CD4-positive, alpha-beta T cell treated with Interleukin-12 subunit alpha and Interleukin-12 subunit beta, for 1 hour (primary cell): ENCODE results near the gene CHN2.

Experiments
- DNase-seq: peaks from one replicate; pipeline ENCODE4 v3.0.0-alpha.2; 2020

The CHN2 gene

DNA sequence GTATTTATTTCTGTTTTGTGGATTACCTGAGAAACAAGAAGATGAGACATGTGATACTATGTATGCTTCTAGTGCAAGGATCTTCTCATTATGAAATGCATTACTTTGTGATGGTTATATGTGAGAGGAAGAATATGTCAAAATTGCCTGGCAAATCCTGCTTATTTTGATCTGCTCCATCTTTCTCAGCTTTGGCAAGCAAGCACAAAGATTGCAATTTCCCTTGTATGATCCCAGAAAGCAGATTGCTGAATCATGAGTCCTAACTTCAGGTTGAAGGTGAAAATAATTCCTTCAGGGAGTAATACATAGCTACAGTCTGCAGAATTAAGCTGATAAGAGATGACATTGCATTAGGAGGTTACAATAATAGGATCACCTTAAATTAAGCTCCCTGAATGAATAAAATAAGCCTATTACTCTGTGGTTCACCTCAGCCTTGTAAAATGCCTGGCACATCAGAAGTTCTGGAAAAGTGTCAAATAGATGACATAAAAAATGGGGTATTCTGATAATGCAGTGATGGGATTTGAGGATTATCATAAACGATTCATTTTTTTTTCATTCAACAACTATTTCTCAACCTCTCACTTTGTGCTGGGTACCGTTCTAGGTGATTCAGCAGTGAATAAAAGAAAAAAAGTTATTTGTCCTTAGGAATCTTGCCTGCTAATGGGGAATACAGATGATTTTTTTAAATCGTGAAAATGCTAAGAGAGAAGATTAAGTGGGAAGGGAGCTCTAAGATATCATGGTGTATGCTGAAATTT lies 120.7 kb downstream of the CHN2 start:
- DNase-seq, result no peak

DNA sequence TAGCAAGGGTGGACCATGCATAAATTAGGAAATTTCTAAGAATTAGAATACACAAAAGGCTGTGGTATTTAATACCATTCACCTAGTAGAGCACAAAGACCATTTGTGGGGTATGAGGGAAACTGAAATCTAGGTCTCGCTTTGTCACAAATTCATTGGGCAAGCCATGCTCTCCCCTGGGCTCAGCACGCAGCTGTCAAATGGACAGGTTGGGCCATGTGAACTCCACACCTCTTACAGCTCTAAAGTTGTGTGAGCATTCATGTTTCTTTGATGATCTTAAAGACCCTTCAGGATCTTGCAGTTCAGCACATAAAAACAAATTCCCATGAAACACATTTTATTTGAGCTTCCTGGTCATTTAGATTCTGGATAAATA lies 121.3 kb downstream of the CHN2 start:
- DNase-seq, result no peak

DNA sequence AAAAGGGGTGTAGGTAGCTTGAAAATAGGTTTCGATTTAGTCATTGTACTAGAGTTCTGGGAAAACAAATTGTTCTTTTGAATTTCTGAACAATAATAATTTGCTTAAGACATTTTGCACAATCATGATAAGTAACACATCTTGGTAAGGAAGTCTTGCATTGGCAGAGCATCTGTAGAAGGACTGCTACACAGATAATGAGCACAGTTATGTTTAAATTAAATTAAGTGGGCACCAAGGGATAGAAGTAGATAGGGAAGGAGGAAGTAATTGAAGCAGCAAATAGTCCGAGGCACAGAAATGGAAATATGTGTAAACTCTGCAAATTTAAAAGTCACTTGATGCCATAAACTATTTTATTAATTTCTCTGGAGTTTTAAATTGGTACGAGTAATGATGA lies 122.4 kb downstream of the CHN2 start:
- no peak for DNase-seq

DNA sequence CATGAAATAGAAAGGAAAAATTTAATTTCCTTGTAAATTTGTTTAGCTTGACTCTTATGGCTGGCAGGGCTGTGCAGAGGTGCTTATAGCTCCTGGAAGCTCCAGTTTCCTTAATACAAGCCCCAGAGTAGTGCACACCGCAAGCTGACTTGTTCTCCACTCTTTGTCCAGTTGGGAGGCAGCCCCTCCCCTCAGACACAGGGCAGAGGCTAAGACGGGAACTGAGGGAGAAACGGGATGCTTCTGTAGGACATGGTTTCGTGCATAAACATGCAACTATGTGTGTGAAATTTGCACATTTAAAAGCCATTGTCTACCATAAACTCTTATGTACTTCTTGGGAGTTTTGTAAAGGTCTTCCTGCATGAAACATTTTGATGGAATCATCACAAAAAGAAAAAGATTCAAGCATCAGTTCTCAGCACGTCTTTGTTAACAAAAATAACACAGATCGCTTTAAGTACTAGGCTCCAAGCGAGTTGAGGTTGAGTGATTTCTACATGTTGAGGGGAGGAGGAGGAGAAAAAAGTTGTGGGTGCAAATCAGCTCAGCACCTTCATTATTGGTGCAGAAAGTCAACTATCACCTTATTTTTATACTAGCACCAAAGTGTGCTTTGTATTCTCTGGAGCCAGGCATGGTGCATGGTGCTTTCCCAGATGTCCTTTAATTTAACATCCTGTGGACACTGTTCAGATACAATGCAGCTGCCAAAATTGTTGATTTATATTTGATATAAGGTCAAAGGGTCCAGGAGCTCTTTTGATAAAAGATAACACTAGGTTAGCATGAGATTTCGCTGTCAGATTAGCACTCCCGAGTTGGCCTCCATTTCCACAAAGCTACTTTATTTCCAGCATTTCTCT lies 124.5 kb downstream of the CHN2 start:
- DNase-seq, result no peak

DNA sequence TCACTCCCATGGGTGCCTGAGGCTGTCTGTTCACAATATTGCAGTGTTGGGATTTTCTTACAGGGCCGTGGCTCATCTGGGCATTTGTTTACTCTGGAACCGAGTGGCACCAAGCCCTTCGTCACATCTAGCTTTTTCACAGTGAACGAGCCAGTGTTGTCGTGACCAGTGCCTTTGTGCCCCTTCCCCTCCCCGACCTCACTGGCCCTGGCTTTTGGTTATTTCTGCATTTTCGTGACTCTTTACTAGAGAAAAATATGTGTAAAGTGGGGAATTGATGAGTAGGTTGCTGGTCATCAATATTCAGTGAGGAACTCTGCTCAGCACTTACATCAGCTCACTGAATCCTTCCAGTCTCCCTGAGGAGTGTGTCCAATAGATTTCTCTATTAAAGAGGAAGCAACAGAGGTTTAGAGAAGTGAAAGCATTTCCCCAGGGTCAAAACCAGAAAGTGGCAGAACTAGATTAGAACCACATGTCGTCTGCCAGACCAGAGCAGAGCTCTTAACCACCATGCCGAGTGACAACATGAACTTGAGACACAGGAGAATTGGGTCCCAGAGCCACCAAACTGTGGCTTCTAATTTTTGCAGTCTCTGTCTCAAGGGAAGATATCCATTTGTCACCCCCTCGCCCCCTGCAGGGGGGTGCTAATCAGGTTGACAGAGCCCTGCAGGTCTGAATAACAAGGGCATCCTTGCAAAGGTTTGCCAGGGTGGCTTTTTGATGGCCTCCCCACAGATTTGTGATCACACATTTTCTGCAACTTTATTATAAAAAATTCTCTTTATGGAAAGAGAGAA lies 125.3 kb downstream of the CHN2 start:
- peak; percentile 7 for DNase-seq

DNA sequence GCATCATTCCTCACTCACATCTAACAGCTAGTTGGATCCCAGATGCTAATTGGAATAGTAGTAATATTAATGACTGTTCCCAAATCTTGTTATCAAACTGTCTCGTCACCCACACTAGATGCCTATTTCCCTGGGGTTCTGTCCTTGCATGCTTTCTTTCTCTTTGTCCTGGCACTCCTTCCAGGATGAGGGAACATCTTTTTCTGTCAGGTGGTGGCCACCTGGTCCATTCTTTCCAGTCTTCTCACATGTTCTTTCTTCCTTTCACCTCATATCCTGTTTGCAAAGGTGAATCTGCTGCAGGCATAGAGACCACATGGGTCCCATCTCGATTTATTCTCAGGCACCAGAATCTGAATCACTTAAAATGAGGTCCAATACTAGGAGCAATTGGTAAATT lies 126.0 kb downstream of the CHN2 start:
- no peak for DNase-seq

DNA sequence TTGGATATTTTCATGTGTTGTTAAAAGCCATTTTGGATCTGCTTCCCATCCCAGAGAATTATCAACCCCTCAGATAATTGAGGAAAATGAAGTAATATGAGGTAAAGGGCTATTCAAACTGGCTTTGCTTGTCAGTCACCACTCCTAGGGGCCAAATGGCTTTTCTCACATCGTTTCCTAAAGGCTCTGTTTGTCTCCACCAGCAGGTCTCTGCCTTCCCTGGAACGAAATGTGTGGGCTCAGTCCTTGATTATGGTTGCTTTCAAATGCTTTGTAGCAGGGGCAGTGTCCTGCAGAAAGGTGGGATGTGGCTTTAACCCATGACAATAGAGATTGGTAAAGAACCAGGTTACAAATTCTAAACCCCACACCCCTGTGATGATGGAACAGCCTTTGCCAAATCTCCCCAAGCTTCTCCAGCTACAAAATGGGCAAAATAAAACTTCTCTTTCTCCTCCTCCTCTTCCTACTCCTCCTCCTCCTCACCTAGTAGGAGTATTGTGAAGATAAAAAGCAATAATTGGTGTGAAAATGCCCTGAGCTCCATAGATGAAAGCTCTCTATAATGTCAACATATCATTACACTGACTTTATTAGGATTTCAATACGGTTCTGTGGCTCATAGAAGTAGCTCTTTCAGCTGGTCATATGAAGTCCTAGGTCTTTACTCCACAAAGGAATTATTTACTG lies 127.6 kb downstream of the CHN2 start:
- DNase-seq, result no peak

DNA sequence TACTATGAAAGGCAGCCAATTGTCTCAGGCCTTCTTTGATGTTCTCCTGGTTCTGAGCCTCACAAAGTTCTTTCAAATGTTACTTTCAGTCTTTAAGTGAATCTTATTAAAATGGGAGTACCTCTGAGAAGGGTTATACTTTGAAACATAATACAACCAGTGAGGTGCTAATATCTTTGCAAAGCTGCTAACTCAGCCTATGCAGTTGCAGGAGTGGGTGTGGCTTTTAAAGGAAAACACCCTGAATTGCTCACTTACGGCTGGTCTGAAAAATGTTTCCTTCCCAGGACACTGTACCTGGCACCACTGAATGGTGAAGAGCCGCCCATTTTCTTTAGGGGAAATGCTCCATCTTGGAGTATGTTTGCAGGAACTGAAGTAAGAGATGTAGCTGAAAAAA lies 130.9 kb downstream of the CHN2 start:
- no peak for DNase-seq

DNA sequence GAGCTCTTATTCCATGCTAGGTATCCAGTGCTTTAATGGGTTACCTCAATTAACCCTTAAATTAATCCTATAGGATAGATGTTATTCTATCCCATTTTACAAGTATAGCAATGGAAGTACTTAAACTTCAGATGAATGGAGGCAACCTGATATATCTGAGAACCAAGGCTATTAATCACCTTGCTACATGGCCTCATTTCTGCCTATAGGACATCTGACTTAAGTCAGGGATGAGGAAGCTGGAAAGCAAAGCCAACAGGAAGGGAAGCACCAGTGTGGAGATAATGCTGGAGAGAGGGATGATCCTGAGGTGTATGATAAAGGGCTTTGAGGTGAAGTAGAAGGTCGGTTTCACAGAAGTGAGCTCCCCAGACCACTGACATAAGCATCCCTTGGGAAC lies 132.3 kb downstream of the CHN2 start:
- no peak for DNase-seq

DNA sequence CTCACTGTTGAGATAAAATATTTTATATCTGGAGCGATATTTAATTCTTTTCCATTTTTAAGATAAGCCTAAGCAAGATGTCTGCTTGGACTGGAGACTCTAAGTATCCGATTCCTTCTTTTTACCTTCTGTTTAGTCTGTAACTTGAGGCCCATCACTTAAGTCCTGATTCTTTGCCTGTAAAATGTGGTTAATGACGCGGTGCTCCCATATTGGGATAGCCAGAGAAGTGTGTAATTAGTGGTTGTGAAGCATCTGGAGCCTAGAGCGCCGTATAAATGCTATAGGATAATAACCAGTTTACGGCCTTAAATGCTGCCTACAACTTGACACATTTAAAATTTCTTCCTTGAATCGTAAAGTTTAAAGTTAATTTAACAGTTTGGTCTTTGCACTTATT lies 132.9 kb downstream of the CHN2 start:
- no peak for DNase-seq

DNA sequence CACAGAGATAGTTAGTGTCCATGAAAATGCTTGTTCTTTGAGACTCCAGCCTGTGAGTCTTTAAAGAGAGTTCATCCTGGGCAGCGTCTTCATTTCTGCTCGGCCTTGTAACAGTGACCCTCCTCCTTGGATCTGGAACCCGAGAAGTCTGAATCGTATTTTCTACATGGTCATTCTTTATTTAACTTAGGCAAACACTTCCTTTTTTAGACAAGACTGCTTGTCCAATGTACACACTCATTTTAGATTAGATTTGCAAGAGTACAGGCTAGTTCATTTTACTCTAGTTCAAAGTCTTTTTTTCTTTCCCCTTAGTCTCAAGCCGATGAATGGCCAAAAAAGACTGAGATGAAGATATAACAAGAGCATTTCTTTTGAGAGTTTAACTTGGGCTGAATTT lies 133.5 kb downstream of the CHN2 start:
- no peak for DNase-seq

DNA sequence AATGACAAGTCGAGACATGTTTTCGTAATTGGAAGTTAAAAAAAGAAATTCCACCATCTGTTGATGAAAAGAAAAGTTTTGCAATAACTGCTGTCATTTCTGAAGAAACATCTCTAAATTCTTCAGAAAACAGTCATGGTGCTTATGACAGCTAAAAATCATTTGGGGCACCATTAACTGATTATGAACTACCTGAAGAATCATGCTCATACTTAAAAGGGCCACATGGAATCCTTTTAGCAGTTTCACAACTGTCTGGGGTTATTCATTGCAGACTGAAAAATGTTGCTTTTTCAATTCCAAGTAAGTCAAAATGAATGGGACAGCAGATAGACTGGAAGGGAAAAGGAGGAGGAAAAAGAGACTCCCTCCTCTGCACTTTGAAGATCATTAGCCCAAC lies 134.2 kb downstream of the CHN2 start:
- DNase-seq, result no peak

DNA sequence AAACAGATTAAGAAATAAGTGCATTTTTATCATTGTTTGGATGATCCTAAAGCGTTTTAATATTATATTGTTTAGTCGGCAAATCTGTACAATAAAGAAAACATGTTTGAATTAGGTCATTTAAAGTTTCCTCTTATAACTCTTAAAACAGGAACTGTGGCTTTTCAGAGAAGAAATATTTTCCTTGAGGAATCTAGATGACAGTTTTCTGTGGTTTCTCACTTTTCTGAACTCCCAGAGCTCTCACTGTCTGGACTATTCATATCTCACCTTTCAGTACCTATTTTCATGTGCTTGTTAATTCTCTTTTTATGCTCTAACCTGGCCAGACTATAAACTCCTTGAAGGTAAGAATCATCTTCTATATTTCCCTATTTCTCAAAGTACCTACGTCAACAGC lies 135.1 kb downstream of the CHN2 start:
- DNase-seq, result no peak

DNA sequence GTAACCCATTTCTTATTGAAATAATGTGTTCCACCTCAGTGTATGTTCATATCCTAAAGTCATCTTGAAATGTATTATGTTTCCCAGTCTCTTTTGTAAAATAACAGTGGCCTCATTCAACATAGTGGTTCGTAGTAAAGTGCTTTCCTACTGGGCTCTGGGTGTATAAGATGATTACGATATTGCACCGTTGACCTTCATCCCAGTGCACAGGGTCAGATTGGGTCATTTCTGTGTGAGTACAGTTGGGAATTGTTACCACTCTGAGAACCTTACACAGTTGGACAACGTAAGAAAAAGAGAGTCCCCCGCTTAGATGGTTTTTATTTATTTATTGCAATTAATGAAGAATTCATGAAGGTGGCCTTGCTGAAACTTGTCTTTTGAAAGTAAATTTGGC lies 135.6 kb downstream of the CHN2 start:
- DNase-seq, result no peak

DNA sequence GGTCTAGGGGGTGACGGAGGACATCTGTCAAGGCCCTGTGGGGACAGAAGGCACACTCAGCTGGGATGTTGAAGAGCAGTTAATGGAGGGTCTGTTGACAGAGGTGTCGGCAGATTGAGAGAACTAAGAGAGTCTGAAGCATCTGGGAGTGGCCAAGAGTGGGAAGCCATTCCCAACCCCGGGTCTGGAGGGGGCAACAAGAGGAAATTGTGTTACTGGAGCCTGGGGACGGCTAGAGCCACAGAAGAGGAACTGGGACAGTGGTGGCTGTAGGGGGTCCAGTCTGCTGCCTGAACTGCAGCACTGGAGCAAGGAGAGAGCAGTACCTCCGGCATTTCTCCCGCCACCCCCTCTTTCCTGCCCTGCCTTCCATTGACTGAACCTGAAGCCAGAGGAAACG lies 136.6 kb downstream of the CHN2 start:
- DNase-seq, result no peak

DNA sequence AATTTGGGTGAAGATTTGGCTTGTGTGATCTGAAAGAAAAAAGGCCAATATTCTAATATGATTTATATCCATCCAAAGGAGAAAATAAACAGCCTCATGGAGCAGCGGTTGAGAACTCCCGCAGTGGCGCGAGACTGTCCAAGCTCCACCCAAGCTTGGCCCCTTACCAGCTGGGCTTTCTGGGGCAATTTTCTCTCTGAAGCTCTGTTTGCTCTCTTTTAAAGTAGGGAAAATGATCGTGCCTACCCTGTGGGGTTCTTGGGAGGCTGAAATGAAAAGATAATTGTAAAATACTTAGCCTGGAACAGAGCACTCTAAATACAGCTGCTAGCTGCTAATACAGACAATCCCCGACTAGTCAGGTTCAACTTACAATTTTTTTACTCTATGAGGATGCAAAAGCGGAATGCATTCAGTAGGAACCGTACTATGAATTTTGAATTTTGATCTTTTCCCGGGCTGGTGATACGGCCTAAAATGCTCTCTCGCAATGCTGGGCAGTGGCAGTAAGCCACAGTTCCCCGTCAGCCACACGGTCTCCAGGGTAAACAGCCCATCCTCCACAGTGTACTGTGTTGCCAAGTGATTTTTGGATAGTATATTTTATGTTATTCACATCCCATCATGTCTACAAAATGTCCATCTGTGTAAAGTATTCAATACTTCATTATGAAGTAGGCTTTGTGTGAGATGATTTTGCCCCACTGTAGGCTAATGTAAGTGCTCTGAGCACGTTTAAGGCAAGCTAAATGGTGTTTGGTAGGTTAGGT lies 137.7 kb downstream of the CHN2 start:
- no peak for DNase-seq

DNA sequence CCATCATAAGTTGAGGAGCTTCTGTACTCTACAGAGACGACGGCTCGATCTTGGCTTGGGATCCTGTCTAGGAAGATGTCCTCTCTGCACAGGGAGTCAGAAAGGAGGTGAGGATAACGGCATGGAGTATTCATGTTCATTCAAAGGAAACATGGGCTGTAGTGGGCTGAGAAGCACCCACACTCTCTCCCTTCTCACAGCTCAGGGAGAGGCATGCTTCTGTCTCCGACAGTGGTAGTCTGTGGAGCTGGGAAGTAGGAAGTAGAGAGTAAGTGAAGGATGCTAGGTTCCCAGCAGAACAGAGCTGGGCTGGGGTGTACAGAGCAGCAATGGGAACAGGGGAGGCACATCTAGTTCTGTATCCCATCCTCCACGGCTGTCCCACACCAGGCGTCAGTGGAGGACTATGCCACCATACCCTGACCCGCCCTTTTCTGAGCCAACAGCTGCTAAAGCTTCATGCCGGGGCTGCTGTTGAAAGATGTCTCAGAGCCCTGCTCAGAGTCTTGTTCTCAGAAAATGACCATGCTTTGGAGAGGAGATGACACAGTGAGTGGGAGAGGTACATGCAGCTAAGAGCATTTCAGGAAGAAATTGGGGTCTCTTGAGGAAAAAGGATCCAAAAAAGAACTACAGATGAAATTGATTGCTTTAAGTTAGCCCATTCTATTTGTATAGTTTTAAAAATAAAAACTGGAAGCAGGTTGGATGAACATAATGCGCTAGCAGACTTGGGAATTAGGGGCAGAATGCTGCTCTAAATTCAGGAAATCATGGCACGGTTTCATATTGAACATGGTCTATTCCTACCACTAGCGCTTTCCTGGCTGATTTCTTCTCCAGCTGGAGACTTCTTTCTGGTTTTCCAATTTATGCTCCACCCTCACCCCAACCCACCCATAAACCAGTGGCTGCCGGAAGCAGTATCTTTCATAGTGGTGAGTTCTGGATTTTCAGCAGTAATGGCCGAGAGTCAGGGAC lies 138.6 kb downstream of the CHN2 start:
- DNase-seq, result no peak

DNA sequence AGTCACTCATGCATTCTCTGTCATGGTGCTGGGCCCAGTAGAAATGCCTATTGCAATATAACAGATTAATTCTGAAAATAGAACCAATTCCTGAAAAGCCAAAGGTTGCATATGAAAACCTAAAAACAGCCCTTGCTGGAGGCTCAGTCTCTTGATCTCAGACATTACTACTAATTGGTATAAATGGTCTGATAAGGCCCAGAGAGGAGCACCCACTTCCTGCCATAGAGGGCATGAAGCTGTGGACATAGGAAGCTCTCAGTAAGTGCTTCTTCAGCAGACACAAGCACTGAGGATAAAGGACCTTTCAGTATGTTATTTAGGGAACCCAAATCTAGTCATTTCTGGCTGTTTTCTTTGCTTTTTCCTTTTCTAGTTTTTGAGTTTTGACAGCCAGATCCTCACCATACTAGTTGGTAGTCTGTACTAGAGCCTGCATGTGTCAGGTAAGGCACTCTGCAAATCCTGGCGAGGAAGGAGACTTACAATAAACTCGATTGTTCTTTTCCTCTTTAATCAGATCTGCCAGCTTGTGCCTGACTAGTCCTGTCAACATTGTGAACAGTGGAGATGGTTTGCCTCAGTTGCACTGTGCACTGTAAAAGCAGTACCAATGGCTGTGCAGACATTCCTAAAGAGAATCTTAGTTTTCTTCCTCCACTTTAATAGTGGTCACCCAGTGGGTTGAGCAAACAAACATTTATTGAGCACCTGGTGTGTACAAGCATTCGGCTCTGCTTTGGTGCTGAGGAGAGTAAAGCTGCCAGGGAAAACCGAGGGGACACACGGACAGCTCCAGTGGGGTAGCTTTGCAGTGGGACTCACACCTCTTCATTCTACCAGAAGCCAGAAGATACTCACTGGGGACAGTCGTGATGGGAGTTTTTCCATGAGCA lies 140.9 kb downstream of the CHN2 start:
- no peak for DNase-seq

DNA sequence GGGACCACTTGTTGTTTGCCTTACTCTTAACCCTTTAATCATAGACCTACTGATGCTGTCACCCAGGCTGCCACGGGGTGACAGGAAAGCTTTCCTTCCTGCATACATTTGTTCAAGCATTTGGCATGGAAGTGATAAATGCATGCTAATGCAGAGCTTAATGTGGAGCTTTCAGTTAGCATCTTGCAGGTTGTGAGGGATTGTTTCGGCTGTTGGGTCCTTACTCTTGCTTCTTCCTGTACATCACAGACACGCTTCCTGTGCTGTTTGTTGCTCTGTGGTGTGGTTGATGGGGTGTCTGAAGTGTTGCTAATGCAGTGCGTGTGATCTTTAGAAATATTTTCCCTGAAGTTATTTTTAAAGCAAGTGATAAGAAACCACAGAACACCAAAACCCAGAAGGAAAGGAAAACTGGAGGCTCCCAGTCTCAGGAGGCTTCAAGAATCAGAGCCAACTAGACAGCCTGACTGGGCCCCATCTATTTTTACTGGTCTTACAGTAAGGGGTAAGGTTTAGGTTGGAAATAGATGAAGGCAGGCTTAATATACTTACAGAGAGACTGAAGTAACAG lies 143.1 kb downstream of the CHN2 start:
- DNase-seq, result peak; percentile 54
